Breast epithelium (tissue), 3 donors: ENCODE data around the gene SNX13.

ENCODE experiments used
- POLR2A ChIP-seq: fragments of 450-650 bp; IDR thresholded peaks from one replicate; pipeline ENCODE4 v1.6.1; 2016; ENCODE audit warnings: antibody characterized with exemption, mild to moderate bottlenecking, moderate library complexity
- TF ChIP-seq, protein P1 (sequence below), 3 donors: fragments of 450-650 bp; IDR thresholded peaks; one replicate each; pipeline ENCODE4 v1.5.1; 2016 to 2017; ENCODE audit warnings: antibody characterized with exemption in 3 of 3, mild to moderate bottlenecking in 3 of 3, moderate library complexity in 3 of 3

DNA sequence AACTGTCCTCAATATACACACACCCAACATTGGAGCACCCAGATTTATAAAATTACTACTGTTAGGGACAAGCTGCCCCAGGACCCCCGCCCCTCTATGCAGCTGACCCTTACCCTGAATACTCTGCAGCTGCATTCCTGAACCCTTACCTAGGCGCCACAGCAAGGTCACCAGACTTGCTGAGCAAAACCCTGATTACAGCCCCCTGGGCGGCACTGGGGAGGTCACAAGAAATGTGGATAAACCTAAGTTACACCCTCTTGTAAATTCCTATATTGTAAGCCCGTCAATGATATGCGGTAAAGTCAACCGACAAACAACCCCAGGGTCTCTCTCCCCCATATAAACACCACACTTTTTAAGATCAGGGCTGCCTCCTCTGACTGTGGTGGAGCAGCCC lies 25.1 kb downstream of the SNX13 start:
- TF ChIP-seq POLR2A, result no peak
- TF ChIP-seq, protein P1, sequence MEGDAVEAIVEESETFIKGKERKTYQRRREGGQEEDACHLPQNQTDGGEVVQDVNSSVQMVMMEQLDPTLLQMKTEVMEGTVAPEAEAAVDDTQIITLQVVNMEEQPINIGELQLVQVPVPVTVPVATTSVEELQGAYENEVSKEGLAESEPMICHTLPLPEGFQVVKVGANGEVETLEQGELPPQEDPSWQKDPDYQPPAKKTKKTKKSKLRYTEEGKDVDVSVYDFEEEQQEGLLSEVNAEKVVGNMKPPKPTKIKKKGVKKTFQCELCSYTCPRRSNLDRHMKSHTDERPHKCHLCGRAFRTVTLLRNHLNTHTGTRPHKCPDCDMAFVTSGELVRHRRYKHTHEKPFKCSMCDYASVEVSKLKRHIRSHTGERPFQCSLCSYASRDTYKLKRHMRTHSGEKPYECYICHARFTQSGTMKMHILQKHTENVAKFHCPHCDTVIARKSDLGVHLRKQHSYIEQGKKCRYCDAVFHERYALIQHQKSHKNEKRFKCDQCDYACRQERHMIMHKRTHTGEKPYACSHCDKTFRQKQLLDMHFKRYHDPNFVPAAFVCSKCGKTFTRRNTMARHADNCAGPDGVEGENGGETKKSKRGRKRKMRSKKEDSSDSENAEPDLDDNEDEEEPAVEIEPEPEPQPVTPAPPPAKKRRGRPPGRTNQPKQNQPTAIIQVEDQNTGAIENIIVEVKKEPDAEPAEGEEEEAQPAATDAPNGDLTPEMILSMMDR (IDR thresholded peaks at IDR 0.05), result no peak
